Stomach (tissue), 9 donors: ENCODE data around the gene SKI. TPM values are rescaled to one million over a fixed set of nuclear protein-coding genes. Genes with fewer than 3 reads are reported as not detected.

ENCODE experiments used
- DNase-seq, 2 donors: peaks; one replicate each; pipeline versions ENCODE4 v3.0.0 to v3.0.0-alpha.2; 2013 to 2019
- H3K27ac ChIP-seq, 5 donors: fragments of 200-600 bp in 4 of 5; sonication (generic) in 4 of 5; one replicate each; pipeline ENCODE4 v1.5.1; 2013 to 2019; ENCODE audit warnings: mild to moderate bottlenecking in 1 of 5, moderate library complexity in 1 of 5
- H3K27me3 ChIP-seq, 3 donors: fragments of 200-600 bp; sonication (generic); one replicate each; pipeline ENCODE4 v1.5.1; 2017 to 2019; ENCODE audit warnings: mixed run types in 1 of 3
- H3K36me3 ChIP-seq, 4 donors: fragments of 200-600 bp; sonication (generic); 1 replicate in 3 of 4; 2 replicates in 1 of 4; pipeline ENCODE4 v1.5.1; 2016 to 2019
- H3K4me1 ChIP-seq, 4 donors: fragments of 200-600 bp; sonication (generic); one replicate each; pipeline ENCODE4 v1.5.1; 2016 to 2019
- H3K4me3 ChIP-seq, 4 donors: fragments of 200-600 bp; sonication (generic) in 3 of 4; one replicate each; pipeline ENCODE4 v1.5.1; 2016 to 2019; ENCODE audit warnings: mild to moderate bottlenecking in 1 of 4
- H3K9me3 ChIP-seq, 4 donors: fragments of 200-600 bp; sonication (generic); one replicate each; pipeline ENCODE4 v1.5.1; 2016 to 2019
- CTCF ChIP-seq, 7 experiments: fragments of 450-650 bp in 4 of 7; fragments of 200-600 bp in 3 of 7; sonication (generic) in 3 of 7; IDR thresholded peaks; one replicate each; pipeline ENCODE4 v1.5.1; 2016 to 2019; ENCODE audit warnings: antibody characterized with exemption in 7 of 7, control low read depth in 2 of 7, mild to moderate bottlenecking in 1 of 7
- EP300 ChIP-seq: sonication (generic); formaldehyde crosslinking; IDR thresholded peaks from one replicate; pipeline ENCODE4 v1.6.1; 2017; ENCODE audit warnings: antibody characterized with exemption
- POLR2A ChIP-seq, 4 donors: fragments of 450-650 bp; IDR thresholded peaks; one replicate each; pipeline ENCODE4 v1.6.1; 2016; ENCODE audit warnings: antibody characterized with exemption in 4 of 4, control low read depth in 2 of 4, mild to moderate bottlenecking in 1 of 4, moderate library complexity in 1 of 4
- POLR2AphosphoS5 ChIP-seq, 3 donors: sonication (generic); formaldehyde crosslinking; IDR thresholded peaks; one replicate each; pipeline ENCODE4 v1.6.1; 2016; ENCODE audit warnings: antibody characterized with exemption in 3 of 3
- WGBS, 5 donors: extraction: QIAGEN DNeasy Blood & Tissue Kit in 3 of 5; methylation state at CpG; one replicate each; pipeline versions ENCODE4 v1.1.5 to v1.1.7; 2013 to 2018; 5-methylcytosine and 5-hydroxymethylcytosine counted together
- intact Hi-C: fragments of 100-400 bp; cut with DNase I; formaldehyde crosslinking; loops from one replicate; pipeline ENCODE4 v1.15.1; 2023; ENCODE audit warnings: low total_unique reads
- polyA plus RNA-seq, 3 donors: library from polyadenylated mRNA; stranded (reverse); fragments of 200-250 nt; gene quantifications; one replicate each; pipeline ENCODE4 v1.2.3, GENCODE V29; 2013
- total RNA-seq, 5 donors: library from RNA; depleted of rRNA; stranded (reverse); fragments of >200 nt; gene quantifications; one replicate each; pipeline versions ENCODE4 v1.1.0 to v1.2.3, GENCODE V29; 2014 to 2016
- donor health status: healthy with polysubstance abuse.
- donor health status: Bipolar disorder and iron deficiency.
- donor health status: healthy.

Gene SKI
- total and polyA plus RNA-seq, 8 donors = 7.4 to 84.0 (median 21.0) TPM

GRCh38 chr1:2312515-2313301 lies 84.6 kb downstream of the SKI start:
- Histone ChIP-seq H3K27ac (peak overlapping the region; percentile 73 to 95 (median 91)), H3K36me3 (peaks cover 15 to 16% (median 15%) of the 10 kb centered on the region in 4 donors), H3K27me3 (peaks cover 0 to 12% (median 0%) of the 10 kb centered on the region in 3 donors), H3K4me3 (no peak overlapping the region), H3K9me3 (no peaks in the 10 kb centered on the region), H3K4me1 (peaks cover 47 to 68% (median 60%) of the 10 kb centered on the region in 4 donors)
- 40 to 58% (median 50%) methylated on average over 13 to 24 of the region's 24 CpGs for WGBS, 5 donors
- peak in 1 of 2 donors; percentile 48 for DNase-seq
- intact Hi-C loops = no loop called here
- TF ChIP-seq CTCF (IDR thresholded peaks at IDR 0.05) (no peak), POLR2AphosphoS5 (IDR thresholded peaks at IDR 0.05) (no peak), EP300 (peak; percentile 57)

GRCh38 chr1:2313651-2314261 lies 85.6 kb downstream of the SKI start:
- intact Hi-C loops = no loop called here
- Histone ChIP-seq H3K36me3 (peaks cover 4 to 6% (median 5%) of the 10 kb centered on the region in 4 donors), H3K9me3 (no peaks in the 10 kb centered on the region), H3K4me1 (peaks cover 47 to 68% (median 60%) of the 10 kb centered on the region in 4 donors), H3K4me3 (peak overlapping the region; percentile 59 to 80 (median 70)), H3K27ac (peak overlapping the region; percentile 73 to 95 (median 91)), H3K27me3 (peaks cover 0 to 12% (median 0%) of the 10 kb centered on the region in 3 donors)
- DNase-seq = no peak
- WGBS, 5 donors = 49 to 68% (median 64%) methylated on average over 10 to 18 of the region's 18 CpGs
- TF ChIP-seq POLR2A (IDR thresholded peaks at IDR 0.05) (no peak), EP300 (no peak), CTCF (IDR thresholded peaks at IDR 0.05) (no peak), POLR2AphosphoS5 (IDR thresholded peaks at IDR 0.05) (no peak)

- TF ChIP-seq POLR2A (IDR thresholded peaks at IDR 0.05) (no peak), EP300 (no peak), POLR2AphosphoS5 (IDR thresholded peaks at IDR 0.05) (no peak), CTCF (IDR thresholded peaks at IDR 0.05) (no peak)
- peak overlapping the region; percentile 59 to 80 (median 70) for H3K4me3 ChIP-seq
- peak; percentile 51 to 91 for DNase-seq
- H3K4me1 ChIP-seq = peaks cover 47 to 68% (median 60%) of the 10 kb centered on the region in 4 donors
- intact Hi-C loops = no loop called here
- 12 to 66% (median 17%) methylated on average over 8 to 54 of the region's 54 CpGs for WGBS, 5 donors
- no peaks in the 10 kb centered on the region for H3K36me3 ChIP-seq
- no peaks in the 10 kb centered on the region for H3K9me3 ChIP-seq
- peaks cover 0 to 12% (median 0%) of the 10 kb centered on the region in 3 donors for H3K27me3 ChIP-seq
- H3K27ac ChIP-seq = peak overlapping the region; percentile 73 to 95 (median 91)
These were observed 86.2 kb downstream of the SKI start for GRCh38 chr1:2314273-2314802.

GRCh38 chr1:2314803-2315673 lies 86.9 kb downstream of the SKI start:
- 10 to 39% (median 17%) methylated on average over 7 to 83 of the region's 91 CpGs for WGBS, 5 donors
- peaks cover 47 to 69% (median 64%) of the 10 kb centered on the region in 4 donors for H3K4me1 ChIP-seq
- DNase-seq = peak; percentile 37 to 92
- no peaks in the 10 kb centered on the region for H3K9me3 ChIP-seq
- peak overlapping the region; percentile 73 to 95 (median 91) for H3K27ac ChIP-seq
- no peaks in the 10 kb centered on the region for H3K36me3 ChIP-seq
- peaks cover 0 to 12% (median 0%) of the 10 kb centered on the region in 3 donors for H3K27me3 ChIP-seq
- H3K4me3 ChIP-seq = peak overlapping the region; percentile 59 to 80 (median 70)
- TF ChIP-seq CTCF (IDR thresholded peaks at IDR 0.05) (peak in 5 of 7 experiments; percentile 39 to 100 (median 98)), POLR2A (IDR thresholded peaks at IDR 0.05) (no peak), POLR2AphosphoS5 (IDR thresholded peaks at IDR 0.05) (no peak), EP300 (no peak)
- intact Hi-C loops = no loop called here
